Small intestine (tissue), 7 donors: ENCODE results near the gene THOP1. TPM values are rescaled to one million over a fixed set of nuclear protein-coding genes. Genes with fewer than 3 reads are reported as not detected.

Source experiments
- DNase-seq, 2 donors: peaks; one replicate each; pipeline versions ENCODE4 v3.0.0 to v3.0.0-alpha.2; 2013
- FAIRE-seq: peaks from 2 replicates; lab custom pipeline; 2012; peaks lifted over from hg19 to GRCh38; lab: Jason Lieb, UNC
- H3K27ac ChIP-seq, 3 donors: one replicate each; pipeline ENCODE4 v1.5.1; 2013; ENCODE audit warnings: low read length in 2 of 3, mild to moderate bottlenecking in 2 of 3, control low read depth in 1 of 3, inconsistent platforms in 1 of 3, low read depth in 1 of 3, moderate library complexity in 1 of 3
- H3K27me3 ChIP-seq, 3 donors: one replicate each; pipeline ENCODE4 v1.6.1; 2013; ENCODE audit warnings: low read length in 3 of 3, inconsistent platforms in 1 of 3; ENCODE audit not compliant: control insufficient read depth in 3 of 3, insufficient read depth in 3 of 3
- H3K36me3 ChIP-seq, 3 donors: one replicate each; pipeline ENCODE4 v1.6.1; 2013; ENCODE audit warnings: low read length in 3 of 3, inconsistent platforms in 1 of 3, low read depth in 1 of 3, mild to moderate bottlenecking in 1 of 3, moderate library complexity in 1 of 3; ENCODE audit not compliant: control insufficient read depth in 3 of 3, insufficient read depth in 2 of 3
- H3K4me1 ChIP-seq, 3 donors: one replicate each; pipeline ENCODE4 v1.6.1; 2013; ENCODE audit warnings: low read length in 2 of 3, inconsistent platforms in 1 of 3, low read depth in 1 of 3, mild to moderate bottlenecking in 1 of 3, moderate library complexity in 1 of 3; ENCODE audit not compliant: control insufficient read depth in 3 of 3, insufficient read depth in 2 of 3
- H3K4me3 ChIP-seq, 3 donors: one replicate each; pipeline ENCODE4 v1.5.1; 2013; ENCODE audit warnings: low read length in 3 of 3, control low read depth in 1 of 3, inconsistent platforms in 1 of 3, low read depth in 1 of 3, mild to moderate bottlenecking in 1 of 3, moderate library complexity in 1 of 3
- H3K9me3 ChIP-seq, 2 donors: one replicate each; pipeline ENCODE4 v1.6.1; 2013; ENCODE audit warnings: low read depth in 1 of 2, low read length in 1 of 2; ENCODE audit not compliant: control insufficient read depth in 2 of 2, insufficient read depth in 1 of 2
- WGBS, 3 donors: extraction: QIAGEN DNeasy Blood & Tissue Kit; methylation state at CpG; one replicate each; pipeline ENCODE4 v1.1.7; 2013; 5-methylcytosine and 5-hydroxymethylcytosine counted together
- polyA plus RNA-seq, 4 donors: library from polyadenylated mRNA; stranded (reverse) in 3 of 4; unstranded in 1 of 4; fragments of 200-250 nt in 3 of 4; fragments of 120-200 nt in 1 of 4; gene quantifications; one replicate each; pipeline versions ENCODE4 v1.2.1 to v1.2.3, GENCODE V29; 2013
- donor health status: healthy with polysubstance abuse.
- donor health status: control.
- donor health status: control.
- donor health status: Bipolar disorder and iron deficiency.
- donor health status: healthy.

Gene THOP1
- polyA plus RNA-seq, 4 donors = 36.6 to 86.3 (median 78.1) TPM

GRCh38 chr19:2850256-2850925 is 65.1 kb downstream of the THOP1 start:
- DNase-seq (no peak), FAIRE-seq (no peak)
- Histone ChIP-seq H3K27ac (no peak overlapping the region), H3K9me3 (peaks cover 8 to 72% of the 10 kb centered on the region in 2 donors), H3K4me3 (no peak overlapping the region), H3K4me1 (no peaks in the 10 kb centered on the region), H3K36me3 (peaks cover 16 to 21% (median 16%) of the 10 kb centered on the region in 3 donors), H3K27me3 (no peaks in the 10 kb centered on the region)
- 90 to 96% (median 95%) methylated on average over 3 of the region's 3 CpGs for WGBS, 3 donors

- Histone ChIP-seq H3K4me3 (no peak overlapping the region), H3K4me1 (no peaks in the 10 kb centered on the region), H3K27me3 (no peaks in the 10 kb centered on the region), H3K9me3 (peaks cover 8 to 75% of the 10 kb centered on the region in 2 donors), H3K27ac (no peak overlapping the region), H3K36me3 (peaks cover 12 to 16% (median 16%) of the 10 kb centered on the region in 3 donors)
- no peak for DNase-seq
- FAIRE-seq = no peak
- 96 to 98% (median 98%) methylated on average over 10 of the region's 10 CpGs for WGBS, 3 donors
Observed at GRCh38 chr19:2852598-2852997, 67.3 kb downstream of the THOP1 start.

GRCh38 chr19:2853015-2853606 is 67.8 kb downstream of the THOP1 start:
- WGBS, 3 donors = 96 to 99% (median 99%) methylated on average over 11 of the region's 11 CpGs
- peaks cover 12 to 16% (median 16%) of the 10 kb centered on the region in 3 donors for H3K36me3 ChIP-seq
- DNase-seq = no peak
- H3K27me3 ChIP-seq = no peaks in the 10 kb centered on the region
- no peak overlapping the region for H3K27ac ChIP-seq
- H3K4me3 ChIP-seq = no peak overlapping the region
- H3K4me1 ChIP-seq = no peaks in the 10 kb centered on the region
- FAIRE-seq = no peak
- H3K9me3 ChIP-seq = peaks cover 8 to 76% of the 10 kb centered on the region in 2 donors

GRCh38 chr19:2854849-2855248 is 69.5 kb downstream of the THOP1 start:
- no peaks in the 10 kb centered on the region for H3K4me1 ChIP-seq
- peaks cover 16% of the 10 kb centered on the region in 3 donors for H3K36me3 ChIP-seq
- no peak overlapping the region for H3K27ac ChIP-seq
- H3K4me3 ChIP-seq = no peak overlapping the region
- FAIRE-seq (no peak), DNase-seq (no peak)
- no peaks in the 10 kb centered on the region for H3K27me3 ChIP-seq
- 91 to 94% (median 91%) methylated on average over 3 of the region's 3 CpGs for WGBS, 3 donors
- peaks cover 8 to 80% of the 10 kb centered on the region in 2 donors for H3K9me3 ChIP-seq

- Histone ChIP-seq H3K27ac (no peak overlapping the region), H3K36me3 (peaks cover 9 to 16% (median 11%) of the 10 kb centered on the region in 3 donors), H3K4me3 (no peak overlapping the region), H3K4me1 (no peaks in the 10 kb centered on the region), H3K27me3 (no peaks in the 10 kb centered on the region), H3K9me3 (peaks cover 8 to 70% of the 10 kb centered on the region in 2 donors)
- 81 to 87% (median 82%) methylated on average over 5 of the region's 5 CpGs for WGBS, 3 donors
- FAIRE-seq = no peak
- no peak for DNase-seq
Observed at GRCh38 chr19:2856457-2857050, 71.3 kb downstream of the THOP1 start.

GRCh38 chr19:2858864-2859263 is 73.6 kb downstream of the THOP1 start:
- whole genome bisulfite sequencing, 3 donors = 78 to 84% (median 83%) methylated on average over 27 of the region's 27 CpGs
- FAIRE-seq (no peak), DNase-seq (no peak)
- Histone ChIP-seq H3K36me3 (peaks cover 0 to 3% (median 0%) of the 10 kb centered on the region in 3 donors), H3K4me1 (no peaks in the 10 kb centered on the region), H3K27ac (no peak overlapping the region), H3K4me3 (no peak overlapping the region), H3K9me3 (peaks cover 0 to 48% of the 10 kb centered on the region in 2 donors), H3K27me3 (no peaks in the 10 kb centered on the region)

- H3K27me3 ChIP-seq = no peaks in the 10 kb centered on the region
- peaks cover 0 to under 1% (median 0%) of the 10 kb centered on the region in 3 donors for H3K36me3 ChIP-seq
- no peak overlapping the region for H3K27ac ChIP-seq
- H3K4me3 ChIP-seq = no peak overlapping the region
- peaks cover 0 to 19% of the 10 kb centered on the region in 2 donors for H3K9me3 ChIP-seq
- no peaks in the 10 kb centered on the region for H3K4me1 ChIP-seq
- DNase-seq (no peak), FAIRE-seq (no peak)
- 79 to 81% (median 81%) methylated on average over 10 of the region's 10 CpGs for WGBS, 3 donors
Observed at GRCh38 chr19:2863816-2864215, 78.5 kb downstream of the THOP1 start.
